HCT116 (cell line): ENCODE data around the gene OPRL1. TPM values are rescaled to one million over a fixed set of nuclear protein-coding genes. Genes with fewer than 3 reads are reported as not detected.

Source experiments
- ATAC-seq: fragments of 200-7000 bp; cut with Tn5 transposase; 2 replicates; pipeline ENCODE4 v1.9.1; 2020; ENCODE audit warnings: mild to moderate bottlenecking, moderate library complexity
- BruUV-seq: library from RNA; stranded (reverse); fragments of 400-500 nt; replicated peaks from 2 replicates; lab custom pipeline; 2021; lab: Mats Ljungman, UMichigan
- CTCF ChIA-PET: fragments of 300-600 bp; sonication (Branson Sonifier 250); formaldehyde crosslinking; loops from one replicate; lab custom pipeline; 2021; ENCODE audit warnings: antibody characterized with exemption; lab: Charles Lee
- POLR2A ChIA-PET: fragments of 300-600, 350-600 bp; sonication (Branson Sonifier 250); formaldehyde crosslinking; loops from one replicate; lab custom pipeline; 2021; ENCODE audit warnings: antibody characterized with exemption; lab: Charles Lee
- RAD21 ChIA-PET, 2 experiments: fragments of 300-600 bp; sonication (Branson Sonifier 250); formaldehyde crosslinking; loops; one replicate each; lab custom pipeline; 2023; ENCODE audit warnings: low total read pairs in 2 of 2; ENCODE audit not compliant: uncharacterized antibody in 2 of 2, unreplicated experiment in 2 of 2, low non-redundant PET in 1 of 2; lab: Charles Lee
- DNase-seq: peaks from one replicate; pipeline ENCODE4 v3.0.0-alpha.2; 2010; ENCODE audit warnings: low read depth, low spot score
- H2AFZ ChIP-seq: fragments of 200-600 bp; shearing (Covaris generic), sonication (generic); 2 replicates; pipeline ENCODE4 v1.6.1; 2017; ENCODE audit warnings: low read depth, mixed run types, mixed read lengths, antibody characterized with exemption, low read length; ENCODE audit not compliant: poor library complexity, severe bottlenecking
- H3K27ac ChIP-seq: 2 replicates; pipeline ENCODE4 v1.5.1; 2012; ENCODE audit warnings: low read depth, low read length
- H3K27me3 ChIP-seq: fragments of 200-600 bp; sonication (generic); 2 replicates; pipeline ENCODE4 v1.6.1; 2016; ENCODE audit warnings: mixed run types, low read length, mixed read lengths; ENCODE audit not compliant: insufficient read depth
- H3K36me3 ChIP-seq, 2 experiments: fragments of 200-500 bp in 1 of 2; fragments of 200-600 bp in 1 of 2; sonication (Bioruptor generic) in 1 of 2; sonication (generic) in 1 of 2; 2 replicates each; pipeline versions ENCODE4 v1.5.1 to v1.6.1; 2014 to 2016; ENCODE audit warnings: low read length in 2 of 2, inconsistent platforms in 1 of 2, mixed read lengths in 1 of 2, mixed run types in 1 of 2; ENCODE audit not compliant: insufficient read depth in 2 of 2, control insufficient read depth in 1 of 2
- H3K4me1 ChIP-seq, 2 experiments: fragments of 200-600 bp in 1 of 2; sonication (generic) in 1 of 2; 2 replicates each; pipeline versions ENCODE4 v1.5.1 to v1.6.1; 2012 to 2017; ENCODE audit warnings: low read length in 2 of 2, inconsistent platforms in 1 of 2, mild to moderate bottlenecking in 1 of 2, mixed read lengths in 1 of 2, mixed run types in 1 of 2, moderate library complexity in 1 of 2; ENCODE audit not compliant: insufficient read depth in 2 of 2, control insufficient read depth in 1 of 2
- H3K4me2 ChIP-seq: fragments of 200-600 bp; sonication (generic); 2 replicates; pipeline ENCODE4 v1.6.1; 2017; ENCODE audit warnings: mixed run types, low read length, mixed read lengths
- H3K4me3 ChIP-seq, 2 experiments: fragments of 200-600 bp in 1 of 2; sonication (generic) in 1 of 2; replicated peaks in 1 of 2; 2 replicates each; pipeline ENCODE4 v1.5.1; 2011 to 2016; ENCODE audit warnings: low read length in 2 of 2, control low read depth in 1 of 2, low read depth in 1 of 2, mild to moderate bottlenecking in 1 of 2, mixed read lengths in 1 of 2, mixed run types in 1 of 2
- H3K79me2 ChIP-seq: fragments of 200-600 bp; sonication (generic); 2 replicates; pipeline ENCODE4 v1.6.1; 2017; ENCODE audit warnings: mild to moderate bottlenecking, mixed run types, low read length, moderate library complexity, mixed read lengths; ENCODE audit not compliant: insufficient read depth
- H3K9ac ChIP-seq: fragments of 200-600 bp; sonication (generic); 2 replicates; pipeline ENCODE4 v1.6.1; 2016; ENCODE audit warnings: low read length, mixed read lengths
- H3K9me2 ChIP-seq: fragments of 200-600 bp; sonication (generic), shearing (Covaris generic); 2 replicates; pipeline ENCODE4 v1.6.1; 2017; ENCODE audit warnings: mixed run types, mild to moderate bottlenecking, moderate library complexity; ENCODE audit not compliant: insufficient read depth
- H3K9me3 ChIP-seq, 2 experiments: fragments of 200-500 bp in 1 of 2; fragments of 200-600 bp in 1 of 2; sonication (Bioruptor generic) in 1 of 2; sonication (generic) in 1 of 2; 2 replicates each; pipeline ENCODE4 v1.6.1; 2014 to 2017; ENCODE audit warnings: low read length in 2 of 2, mixed read lengths in 2 of 2, inconsistent platforms in 1 of 2, low read depth in 1 of 2, mild to moderate bottlenecking in 1 of 2, mixed run types in 1 of 2, moderate library complexity in 1 of 2; ENCODE audit not compliant: control insufficient read depth in 1 of 2, insufficient read depth in 1 of 2
- H4K20me1 ChIP-seq: fragments of 200-600 bp; sonication (generic), shearing (Covaris generic); 2 replicates; pipeline ENCODE4 v1.6.1; 2017; ENCODE audit warnings: mixed run types, mild to moderate bottlenecking, moderate library complexity; ENCODE audit not compliant: insufficient read depth
- ATF3 ChIP-seq: IDR thresholded peaks from 2 replicates; pipeline ENCODE4 v1.6.1; 2012
- CBX3 ChIP-seq: IDR thresholded peaks from 2 replicates; pipeline ENCODE4 v1.6.1; 2012; ENCODE audit warnings: low read depth
- CEBPB ChIP-seq: IDR thresholded peaks from 2 replicates; pipeline ENCODE4 v1.6.1; 2012; ENCODE audit warnings: low read depth
- CTCF ChIP-seq, 3 experiments: fragments of 200-600 bp in 1 of 3; sonication (generic) in 1 of 3; IDR thresholded peaks in 2 of 3; conservative IDR thresholded peaks in 1 of 3; 2 replicates each; pipeline ENCODE4 v1.5.1; 2012 to 2017; ENCODE audit warnings: low read depth in 2 of 3, low read length in 2 of 3, antibody characterized with exemption in 1 of 3, borderline replicate concordance in 1 of 3, control low read depth in 1 of 3, mild to moderate bottlenecking in 1 of 3, mixed read lengths in 1 of 3, mixed run types in 1 of 3, moderate library complexity in 1 of 3; ENCODE audit not compliant: insufficient read depth in 1 of 3
- ELF1 ChIP-seq: IDR thresholded peaks from 2 replicates; pipeline ENCODE4 v1.6.1; 2012; ENCODE audit warnings: low read depth, borderline replicate concordance
- EZH2 ChIP-seq: fragments of 200-600 bp; sonication (generic); IDR thresholded peaks from 2 replicates; pipeline ENCODE4 v1.6.1; 2017; ENCODE audit warnings: antibody characterized with exemption, mixed run types
- EZH2phosphoT487 ChIP-seq: fragments of 200-600 bp; IDR thresholded peaks from 2 replicates; pipeline ENCODE4 v1.6.1; 2018; ENCODE audit warnings: antibody characterized with exemption, borderline replicate concordance
- FOSL1 ChIP-seq: IDR thresholded peaks from 2 replicates; pipeline ENCODE4 v1.6.1; 2012; ENCODE audit warnings: low read depth
- JUND ChIP-seq: IDR thresholded peaks from 2 replicates; pipeline ENCODE4 v1.6.1; 2012
- MAX ChIP-seq: IDR thresholded peaks from 2 replicates; pipeline ENCODE4 v1.6.1; 2012
- POLR2AphosphoS5 ChIP-seq: IDR thresholded peaks from 2 replicates; pipeline ENCODE4 v1.6.1; 2011; ENCODE audit warnings: mild to moderate bottlenecking, low read depth, low read length, moderate library complexity
- RAD21 ChIP-seq: IDR thresholded peaks from 2 replicates; pipeline ENCODE4 v1.6.1; 2012; ENCODE audit warnings: low read depth, mild to moderate bottlenecking
- SIN3A ChIP-seq: IDR thresholded peaks from 2 replicates; pipeline ENCODE4 v1.6.1; 2012; ENCODE audit warnings: low read depth
- SP1 ChIP-seq: IDR thresholded peaks from 2 replicates; pipeline ENCODE4 v1.6.1; 2012; ENCODE audit warnings: low read depth
- SRF ChIP-seq: IDR thresholded peaks from 2 replicates; pipeline ENCODE4 v1.6.1; 2012; ENCODE audit warnings: low read depth
- TCF7L2 ChIP-seq: IDR thresholded peaks from 2 replicates; pipeline ENCODE4 v1.7.0; 2011; ENCODE audit warnings: borderline replicate concordance, inconsistent platforms; ENCODE audit not compliant: insufficient read depth, insufficient read length; ENCODE audit errors: extremely low read depth
- YY1 ChIP-seq: IDR thresholded peaks from 2 replicates; pipeline ENCODE4 v1.6.1; 2011; ENCODE audit warnings: low read length, low read depth, moderate library complexity, mild to moderate bottlenecking; ENCODE audit not compliant: insufficient replicate concordance; ENCODE audit errors: extremely low read depth
- ZNF274 ChIP-seq: fragments of 200-500 bp; sonication (Bioruptor generic); IDR thresholded peaks from 2 replicates; pipeline ENCODE4 v1.6.1; 2014; ENCODE audit warnings: mild to moderate bottlenecking, low read depth, low read length, inconsistent platforms
- intact Hi-C: fragments of 100-400 bp; cut with micrococcal nuclease; formaldehyde crosslinking; loops from 2 replicates; pipeline ENCODE4 v1.10.0; 2022
- total RNA-seq: library from RNA; stranded (reverse); gene quantifications from one replicate; pipeline ENCODE4 v1.2.1, GENCODE V29; 2021; ENCODE audit not compliant: unreplicated experiment

The OPRL1 gene
- total RNA-seq, 1 experiment from 2014 or later, result 1.6 TPM

GRCh38 chr20:64099880-64100565, 20.1 kb downstream of the OPRL1 start:
- H3K27me3 ChIP-seq, result no peaks in the 10 kb centered on the region
- no peaks in the 10 kb centered on the region for H4K20me1 ChIP-seq
- H3K9me2 ChIP-seq, result no peaks in the 10 kb centered on the region
- no peaks in the 10 kb centered on the region for H3K36me3 ChIP-seq
- no peak overlapping the region for H3K9ac ChIP-seq
- H3K4me2 ChIP-seq, result no peak overlapping the region
- H3K9me3 ChIP-seq, result no peaks in the 10 kb centered on the region
- intact Hi-C loops, result no loop called here
- DNase-seq, result no peak
- no peak overlapping the region for H3K4me3 ChIP-seq
- no peak for ATAC-seq
- TF ChIP-seq SRF (no peak), SIN3A (no peak), CBX3 (no peak), FOSL1 (no peak), TCF7L2 (no peak), JUND (no peak)
- POLR2A ChIA-PET, result no interaction called here
- CTCF ChIA-PET, result interaction anchor here (1.7 kb wide), 1 partner anchor 17 kb away, joined by 4 read pairs; no protein-coding TSS in a partner anchor
- RAD21 ChIA-PET, result no interaction called here
- no peaks in the 10 kb centered on the region for H3K79me2 ChIP-seq
- H3K27ac ChIP-seq, result no peak overlapping the region
- no peak overlapping the region for H2AFZ ChIP-seq
- BruUV-seq, result no TSS peak
- peaks cover 4 to 13% of the 10 kb centered on the region in 2 experiments; a peak in 2 of 4 replicates for H3K4me1 ChIP-seq

- Histone ChIP-seq H2AFZ (no peak overlapping the region), H3K9ac (no peak overlapping the region), H3K9me3 (no peaks in the 10 kb centered on the region), H3K27me3 (no peaks in the 10 kb centered on the region), H3K4me2 (no peak overlapping the region), H3K79me2 (no peaks in the 10 kb centered on the region), H3K9me2 (no peaks in the 10 kb centered on the region), H3K36me3 (no peaks in the 10 kb centered on the region), H3K27ac (no peak overlapping the region), H3K4me1 (peaks cover 4 to 13% of the 10 kb centered on the region in 2 experiments; a peak in 2 of 4 replicates), H4K20me1 (no peaks in the 10 kb centered on the region), H3K4me3 (no peak overlapping the region)
- ATAC-seq (no peak), DNase-seq (no peak)
- BruUV-seq, result no TSS peak
- ChIA-PET POLR2A (no interaction called here), CTCF (interaction anchor here (1.7 kb wide), 1 partner anchor 17 kb away, joined by 4 read pairs; no protein-coding TSS in a partner anchor), RAD21 (no interaction called here)
- intact Hi-C loops, result no loop called here
- TF ChIP-seq CEBPB, result no peak
- no peak for TF ChIP-seq CTCF (IDR thresholded peaks at IDR 0.05 in 2 of 3, conservative IDR thresholded peaks at IDR 0.05 in 1 of 3; ENCODE audit: borderline replicate concordance in 1 of 3, insufficient read depth in 1 of 3, low read depth in 2 of 3, low read length in 2 of 3)
- TF ChIP-seq ELF1, result no peak
- no peak for TF ChIP-seq SIN3A
- no peak for TF ChIP-seq EZH2phosphoT487
- TF ChIP-seq RAD21, result no peak
- no peak for TF ChIP-seq YY1
- TF ChIP-seq TCF7L2, result no peak
- TF ChIP-seq POLR2AphosphoS5, result no peak
- no peak for TF ChIP-seq MAX
- no peak for TF ChIP-seq ATF3
- TF ChIP-seq ZNF274, result no peak
- no peak for TF ChIP-seq SP1
- TF ChIP-seq EZH2, result no peak
- TF ChIP-seq FOSL1, result no peak
Measured at GRCh38 chr20:64100566-64100888, 20.6 kb downstream of the OPRL1 start.
